ENCODE data around the gene ANGPTL3. TPM values are rescaled to one million over a fixed set of nuclear protein-coding genes. Genes with fewer than 3 reads are reported as not detected.

The ANGPTL3 gene
- total RNA-seq, 1 donor from 2014 or later = not detected

DNA sequence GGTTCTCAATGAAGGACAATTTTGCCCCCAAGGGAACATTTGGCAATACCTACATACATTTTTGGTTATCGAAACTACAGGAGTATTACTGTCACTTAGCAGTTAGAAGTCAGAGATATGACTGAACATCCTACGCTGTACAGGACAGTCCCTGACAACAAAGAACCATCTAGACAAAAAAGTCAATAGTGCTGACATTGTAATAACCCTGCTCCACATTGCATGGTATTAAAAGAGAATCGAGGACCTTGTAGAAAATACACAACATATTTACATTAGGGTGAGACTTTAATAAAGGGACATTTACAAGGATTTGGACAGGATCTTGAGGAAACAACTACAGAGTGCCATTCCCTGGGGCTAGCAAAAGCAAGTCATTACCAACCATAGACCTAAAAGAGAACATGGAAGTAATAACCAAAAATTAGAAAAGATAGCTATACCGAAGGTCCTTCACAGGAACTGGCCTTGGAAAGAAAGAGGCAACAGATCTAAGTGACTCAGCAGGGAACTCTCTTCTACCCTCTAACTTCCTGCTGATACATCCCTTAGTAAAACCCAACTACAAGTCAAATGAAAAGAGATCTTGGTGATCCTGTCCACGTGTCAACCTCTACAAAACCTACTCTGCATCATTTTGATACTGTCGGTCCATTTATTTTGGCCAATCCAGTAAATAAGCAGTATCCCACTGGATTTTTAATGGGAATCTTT, 40.2 kb downstream of the ANGPTL3 start:
- no peak for DNase-seq (ENCODE audit: low spot score)
- H3K36me3 Mint-ChIP-seq = peaks cover 46% of the 10 kb centered on the region

GRCh38 chr1:62643283-62643682, 46.0 kb downstream of the ANGPTL3 start:
- H3K79me2 ChIP-seq (ENCODE audit: low read depth) = no peaks in the 10 kb centered on the region
- Mint-ChIP-seq H3K27ac (no peak overlapping the region), H3K9me3 (peaks cover 12% of the 10 kb centered on the region), H3K36me3 (peaks cover 44% of the 10 kb centered on the region), H3K27me3 (ENCODE audit: insufficient read depth, low read depth) (peaks cover 2% of the 10 kb centered on the region), H3K4me3 (no peak overlapping the region), H3K4me1 (no peaks in the 10 kb centered on the region)
- no peak overlapping the region for H3K9ac ChIP-seq
- no peaks in the 10 kb centered on the region for H3F3A ChIP-seq (ENCODE audit: low read depth)
- no peaks in the 10 kb centered on the region for H3K27me3 ChIP-seq
- no peaks in the 10 kb centered on the region for H3K4me1 ChIP-seq
- H3K36me3 ChIP-seq = peaks cover 27% of the 10 kb centered on the region
- no peak for DNase-seq (ENCODE audit: low spot score)
- TF ChIP-seq EZH2 (IDR thresholded peaks at IDR 0.05) (no peak), EZH2phosphoT487 (IDR thresholded peaks at IDR 0.05) (no peak), CTCF (IDR thresholded peaks at IDR 0.05) (no peak)
- H3K4me2 ChIP-seq = no peak overlapping the region
- H2AFZ ChIP-seq (replicated peaks) = no peak overlapping the region
- no peak overlapping the region for H3K27ac ChIP-seq
- H4K20me1 ChIP-seq (ENCODE audit: low read depth) = no peaks in the 10 kb centered on the region
- no peak overlapping the region for H3K4me3 ChIP-seq
- no peaks in the 10 kb centered on the region for H3K9me3 ChIP-seq (ENCODE audit: low read depth)

More for the DNA sequence above, 40.2 kb downstream of the ANGPTL3 start:
- H4K20me1 ChIP-seq (ENCODE audit: low read depth) = no peaks in the 10 kb centered on the region
- H2AFZ ChIP-seq (replicated peaks) = no peak overlapping the region
- Mint-ChIP-seq H3K9me3 (no peaks in the 10 kb centered on the region), H3K27ac (no peak overlapping the region), H3K27me3 (ENCODE audit: insufficient read depth, low read depth) (peaks cover 2% of the 10 kb centered on the region), H3K4me1 (no peaks in the 10 kb centered on the region), H3K4me3 (no peak overlapping the region)
- no peaks in the 10 kb centered on the region for H3F3A ChIP-seq (ENCODE audit: low read depth)
- H3K9me3 ChIP-seq (ENCODE audit: low read depth) = no peaks in the 10 kb centered on the region
- no peak overlapping the region for H3K4me2 ChIP-seq
- no peaks in the 10 kb centered on the region for H3K4me1 ChIP-seq
- peaks cover 26% of the 10 kb centered on the region for H3K36me3 ChIP-seq
- no peak overlapping the region for H3K4me3 ChIP-seq
- no peaks in the 10 kb centered on the region for H3K27me3 ChIP-seq
- H3K27ac ChIP-seq = no peak overlapping the region
- no peak for TF ChIP-seq EZH2phosphoT487 (IDR thresholded peaks at IDR 0.05)
- no peak for TF ChIP-seq CTCF (IDR thresholded peaks at IDR 0.05)
- no peak for TF ChIP-seq EZH2 (IDR thresholded peaks at IDR 0.05)
- H3K79me2 ChIP-seq (ENCODE audit: low read depth) = no peaks in the 10 kb centered on the region
- H3K9ac ChIP-seq = no peak overlapping the region

GRCh38 chr1:62652387-62652786, 55.1 kb downstream of the ANGPTL3 start:
- no peaks in the 10 kb centered on the region for H3K27me3 Mint-ChIP-seq (ENCODE audit: insufficient read depth, low read depth)
- Histone ChIP-seq H3K79me2 (ENCODE audit: low read depth) (peaks cover 23% of the 10 kb centered on the region), H3K4me2 (no peak overlapping the region), H3K4me3 (no peak overlapping the region), H3K9ac (no peak overlapping the region), H3K27me3 (no peaks in the 10 kb centered on the region), H3K27ac (no peak overlapping the region), H3K9me3 (ENCODE audit: low read depth) (no peaks in the 10 kb centered on the region), H3K36me3 (peaks cover 7% of the 10 kb centered on the region), H3K4me1 (no peaks in the 10 kb centered on the region), H2AFZ (replicated peaks) (no peak overlapping the region), H4K20me1 (ENCODE audit: low read depth) (peaks cover 4% of the 10 kb centered on the region), H3F3A (ENCODE audit: low read depth) (no peaks in the 10 kb centered on the region)
- H3K4me3 Mint-ChIP-seq = no peak overlapping the region
- DNase-seq (ENCODE audit: low spot score) = no peak
- H3K36me3 Mint-ChIP-seq = peaks cover 32% of the 10 kb centered on the region
- no peaks in the 10 kb centered on the region for H3K4me1 Mint-ChIP-seq
- no peak for TF ChIP-seq CTCF (IDR thresholded peaks at IDR 0.05)
- no peak for TF ChIP-seq EZH2 (IDR thresholded peaks at IDR 0.05)
- TF ChIP-seq EZH2phosphoT487 (IDR thresholded peaks at IDR 0.05) = no peak
- peaks cover 8% of the 10 kb centered on the region for H3K9me3 Mint-ChIP-seq
- H3K27ac Mint-ChIP-seq = no peak overlapping the region

Data from neural progenitor cell (in vitro differentiated cells).